HG03066 (cell line): Measurements from ENCODE around the gene ADAM10.
"Not testable (repeated sequence)": the region's sequence is repeated elsewhere in the genome, so short reads cannot be mapped to it uniquely, and the experiment has no call there.

Experiments
- ATAC-seq: cut with Tn5 transposase; IDR thresholded peaks from one replicate; pipeline ENCODE4 v1.9.1; 2021; ENCODE audit warnings: low read depth; ENCODE audit not compliant: unreplicated experiment

Gene ADAM10

GRCh38 chr15:58626378-58626777 lies 123.1 kb downstream of the ADAM10 start:
- no peak for ATAC-seq

- ATAC-seq: no peak
Observed at GRCh38 chr15:58622877-58623276, 126.6 kb downstream of the ADAM10 start.

DNA sequence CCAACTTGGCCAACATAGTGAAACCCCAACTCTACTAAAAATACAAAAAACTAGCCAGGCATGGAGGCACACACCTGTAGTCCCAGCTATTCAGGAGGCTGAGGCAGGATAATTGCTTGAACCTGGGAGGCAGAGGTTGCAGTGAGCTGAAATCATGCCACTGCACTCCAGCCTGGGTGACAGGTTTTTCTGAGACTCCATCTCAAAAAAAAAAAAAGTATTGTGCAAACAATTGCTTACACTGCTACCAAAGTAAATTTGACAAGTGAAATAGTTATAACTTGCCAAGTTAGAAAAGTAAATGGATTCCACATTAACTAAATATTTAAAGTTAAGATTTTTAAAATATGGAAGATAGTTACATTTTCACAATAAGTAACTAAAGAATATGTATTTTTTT lies 129.2 kb downstream of the ADAM10 start:
- ATAC-seq: not testable (repeated sequence)

DNA sequence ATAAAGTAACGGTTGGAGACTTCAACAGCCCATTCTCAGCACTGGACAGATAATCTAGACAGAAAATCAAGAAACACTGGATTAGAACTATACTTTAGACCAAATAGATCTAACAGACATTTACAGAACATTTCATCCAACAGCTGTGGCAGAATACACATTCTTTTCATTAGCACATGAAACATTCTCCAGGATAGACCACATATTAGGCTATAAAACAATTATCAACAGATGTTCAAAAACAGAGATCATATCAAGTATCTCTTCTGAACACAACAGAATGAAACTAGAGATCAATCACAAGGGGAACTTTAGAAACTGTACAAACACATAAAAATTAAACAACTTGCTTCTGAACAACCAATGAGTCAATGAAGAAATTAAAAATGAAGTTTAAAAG lies 133.3 kb downstream of the ADAM10 start:
- no peak for ATAC-seq

DNA sequence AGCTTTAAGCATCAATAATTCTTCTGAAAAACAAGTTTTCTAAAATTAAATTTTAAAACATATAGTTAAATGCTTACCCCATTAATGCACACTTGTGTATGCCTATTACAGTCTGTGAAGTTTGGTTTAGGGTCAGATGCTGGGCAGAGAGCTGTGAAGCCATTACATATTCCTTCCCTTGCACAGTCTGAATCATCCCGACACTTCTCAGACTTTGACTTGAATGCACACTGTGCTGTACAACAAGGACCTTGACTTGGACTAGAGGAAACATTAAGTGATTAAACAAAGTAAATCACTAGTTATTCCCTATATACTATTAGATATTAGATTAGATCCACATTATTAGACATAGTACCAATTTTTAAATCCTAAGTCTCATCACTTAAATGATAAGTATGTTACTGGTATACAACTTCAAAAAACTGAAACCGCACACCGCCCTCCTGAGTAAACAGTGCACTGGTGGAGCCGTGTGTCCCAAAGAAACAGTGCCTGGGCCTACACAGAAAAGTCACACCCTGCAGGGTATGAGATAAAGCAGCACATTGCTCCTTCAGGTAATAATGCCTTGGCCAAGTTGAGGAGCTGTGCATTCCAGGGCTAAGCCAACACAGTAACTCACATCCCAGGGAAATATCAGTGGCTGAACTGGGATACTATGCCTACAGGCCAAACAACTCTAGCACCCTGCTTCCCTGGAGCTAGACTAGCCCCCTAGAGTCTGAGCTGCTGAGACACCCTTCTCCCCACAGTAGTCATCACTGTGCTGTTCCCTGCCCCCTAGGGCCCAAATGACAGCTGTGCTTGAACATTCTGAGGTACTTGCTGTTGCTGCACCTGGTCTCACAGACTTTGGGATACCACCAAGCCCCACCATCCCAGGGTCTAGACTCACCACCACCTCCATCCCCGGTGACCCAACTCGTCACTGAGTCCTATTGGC lies 137.5 kb downstream of the ADAM10 start:
- ATAC-seq: no peak

DNA sequence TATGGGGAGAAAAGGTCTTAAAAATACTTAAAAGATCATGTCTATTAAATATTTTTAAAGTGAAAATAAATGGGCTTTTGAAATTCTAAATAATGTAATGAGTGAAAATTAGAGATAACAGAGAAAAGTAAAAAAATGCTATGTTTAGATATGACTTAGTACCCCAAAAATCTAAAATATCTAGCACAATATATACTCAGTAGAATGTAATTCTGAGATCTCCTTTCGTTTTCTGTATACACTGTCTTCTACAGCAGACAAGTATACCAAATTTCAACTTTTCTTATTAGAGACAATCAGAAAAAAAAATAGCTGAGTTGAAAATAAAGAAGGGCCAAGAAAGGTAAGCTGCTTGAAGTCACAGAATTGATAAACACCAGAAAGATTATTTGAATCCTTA lies 140.8 kb downstream of the ADAM10 start:
- ATAC-seq: no peak

GRCh38 chr15:58608129-58608590 lies 141.3 kb downstream of the ADAM10 start:
- ATAC-seq: no peak

DNA sequence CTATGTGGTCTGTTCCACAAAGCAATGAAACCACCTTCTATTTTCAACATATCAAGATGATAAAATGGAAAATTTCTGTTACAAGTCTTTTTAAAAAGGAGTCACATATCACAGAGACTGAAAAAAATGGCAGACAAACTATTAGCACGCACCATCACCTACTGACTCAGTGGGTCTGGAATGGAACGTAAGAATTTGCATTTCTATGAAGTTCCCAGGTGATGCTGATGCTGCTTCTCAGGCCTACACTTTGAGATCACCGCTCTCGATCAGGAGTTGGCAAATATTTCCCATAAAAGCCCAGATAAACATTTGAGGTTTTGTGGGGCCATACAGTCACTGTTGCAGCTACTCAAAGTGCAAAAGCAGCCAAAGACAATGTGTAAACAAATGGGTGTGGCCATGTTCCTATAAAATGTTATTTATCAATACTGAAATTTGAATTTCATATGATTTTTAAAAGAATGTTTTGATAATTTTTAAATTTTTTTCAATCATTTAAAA lies 142.9 kb downstream of the ADAM10 start:
- no peak for ATAC-seq

- ATAC-seq: no peak
Observed at GRCh38 chr15:58605931-58606530, 143.5 kb downstream of the ADAM10 start.

- no peak for ATAC-seq
Observed at GRCh38 chr15:58604455-58604923, 145.0 kb downstream of the ADAM10 start.

DNA sequence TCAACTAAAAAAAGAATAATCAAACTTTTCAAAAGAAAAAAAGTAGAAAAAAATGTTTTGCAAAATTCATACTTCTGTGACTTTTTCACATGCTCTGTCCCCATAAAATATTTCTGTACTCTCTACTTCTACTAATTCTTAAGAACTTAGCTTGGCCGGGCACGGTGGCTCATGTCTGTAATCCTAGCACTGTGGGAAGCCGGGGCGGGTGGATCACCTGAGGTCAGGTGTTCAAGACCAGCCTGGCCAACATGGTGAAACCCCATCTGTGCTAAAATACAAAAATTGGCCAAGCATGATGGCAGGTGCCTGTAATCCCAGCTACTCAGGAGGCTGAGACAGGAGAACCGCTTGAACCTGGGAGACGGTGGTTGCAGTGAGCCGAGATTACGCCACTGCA lies 145.6 kb downstream of the ADAM10 start:
- ATAC-seq: not testable (repeated sequence)

DNA sequence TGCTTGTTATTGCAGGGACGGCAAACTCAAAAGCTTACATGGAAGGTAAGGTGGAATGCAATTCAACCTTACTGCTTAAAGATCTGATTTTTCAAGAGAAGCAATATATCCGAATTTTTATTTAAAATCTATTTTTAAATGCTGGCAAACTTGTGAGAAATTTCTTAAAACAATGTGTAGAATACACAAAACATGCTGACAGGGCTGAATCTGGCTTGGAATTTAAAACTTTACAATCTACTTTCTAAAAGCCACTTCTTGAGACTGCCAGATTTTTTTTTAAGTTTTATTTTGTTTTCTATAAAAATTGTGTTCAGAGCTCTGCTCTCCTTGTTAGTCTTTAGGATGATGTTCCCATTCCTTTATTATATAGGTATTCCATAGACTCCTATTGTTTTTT lies 146.7 kb downstream of the ADAM10 start:
- no peak for ATAC-seq

DNA sequence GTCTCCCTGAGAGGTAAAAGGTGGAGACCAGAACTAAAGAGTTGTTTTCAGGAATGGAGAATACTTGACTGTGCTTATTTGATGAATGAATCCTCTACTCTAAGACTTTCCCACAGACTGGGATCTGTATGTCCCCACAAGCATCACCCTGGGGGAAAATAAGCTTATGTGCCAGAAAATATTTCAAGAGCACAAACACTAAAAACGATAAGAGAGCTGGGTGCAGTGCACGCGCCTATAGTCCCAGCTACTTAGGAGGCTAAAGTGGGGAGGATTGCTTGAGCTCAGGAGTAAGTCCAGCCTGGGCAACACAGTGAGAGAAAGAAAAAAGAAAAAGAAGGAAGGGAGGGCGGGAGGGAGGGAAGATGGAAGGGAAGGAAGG lies 150.7 kb downstream of the ADAM10 start:
- no peak for ATAC-seq

- no peak for ATAC-seq
Observed at GRCh38 chr15:58597943-58598828, 151.3 kb downstream of the ADAM10 start.

GRCh38 chr15:58595516-58596263 lies 153.8 kb downstream of the ADAM10 start:
- no peak for ATAC-seq

GRCh38 chr15:58594898-58595297 lies 154.6 kb downstream of the ADAM10 start:
- no peak for ATAC-seq

DNA sequence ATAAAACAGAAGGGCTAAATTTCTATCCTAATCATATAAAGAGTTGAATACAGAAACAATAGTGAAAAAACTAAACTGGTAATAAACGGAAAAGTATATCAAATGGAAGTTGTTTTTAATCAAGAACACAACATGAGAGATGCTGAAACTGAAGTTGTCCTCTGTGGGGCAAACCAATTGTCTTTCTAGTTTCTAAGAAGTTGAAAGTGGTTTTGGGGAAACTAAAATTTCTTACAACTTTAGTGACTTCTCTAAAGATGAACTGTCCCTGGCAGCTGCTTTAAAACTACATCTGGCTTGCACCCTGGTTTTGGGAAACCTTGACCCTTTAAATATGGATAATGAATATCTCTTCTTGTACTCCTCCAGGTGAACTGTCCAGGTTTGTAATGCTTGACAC lies 155.6 kb downstream of the ADAM10 start:
- ATAC-seq: no peak

- ATAC-seq: no peak
Observed at GRCh38 chr15:58590926-58591325, 158.6 kb downstream of the ADAM10 start.

DNA sequence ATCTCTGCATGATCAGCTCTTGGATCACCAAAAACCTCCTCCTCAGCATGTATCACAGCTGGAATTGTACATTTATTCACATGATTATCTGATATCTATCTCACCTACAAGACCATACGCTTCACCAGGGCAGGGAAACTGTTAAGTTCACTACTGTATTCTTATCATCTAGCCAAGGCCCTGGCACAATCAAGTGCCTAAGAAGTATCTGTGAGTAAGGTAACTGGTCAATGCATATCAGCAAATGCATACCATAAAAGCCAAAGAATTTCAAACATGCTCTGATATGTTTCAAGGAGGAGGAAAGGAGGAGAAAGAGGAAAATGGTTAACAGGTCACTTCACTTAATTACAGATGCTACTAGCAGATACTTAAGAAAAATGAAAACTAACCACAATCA lies 159.3 kb downstream of the ADAM10 start:
- no peak for ATAC-seq

DNA sequence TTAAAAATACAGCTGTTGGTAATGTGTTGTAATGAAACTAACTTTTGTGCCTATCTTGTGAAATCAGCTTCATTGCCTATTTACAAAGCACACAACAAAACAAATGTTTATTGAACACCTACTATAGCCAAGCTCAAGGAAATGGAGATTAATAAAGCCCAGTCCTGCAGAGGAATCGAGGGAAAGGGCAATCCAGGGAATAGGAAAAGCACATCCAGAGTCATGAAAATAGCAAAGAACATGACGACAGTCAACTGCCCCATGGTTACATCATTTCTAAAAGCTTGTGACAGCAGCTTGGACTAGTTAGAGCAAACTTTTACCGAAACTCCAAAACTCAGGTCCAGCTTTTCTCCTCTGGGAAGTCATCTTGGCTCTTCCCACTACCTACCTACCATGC lies 160.5 kb downstream of the ADAM10 start:
- ATAC-seq: no peak
